ENCODE measurements around the gene DPF3.

Gene DPF3

GRCh38 chr14:72740504-72740961 is 153.4 kb downstream of the DPF3 start:
- TF ChIP-seq GATA2 (IDR thresholded peaks at IDR 0.05; ENCODE audit: low read depth, low read length) (no peak), GATA3 (IDR thresholded peaks at IDR 0.05; ENCODE audit: low read depth, low read length) (no peak)

GRCh38 chr14:72739446-72740405 is 154.2 kb downstream of the DPF3 start:
- TF ChIP-seq GATA3 (IDR thresholded peaks at IDR 0.05; ENCODE audit: low read depth, low read length) (no peak), GATA2 (IDR thresholded peaks at IDR 0.05; ENCODE audit: low read depth, low read length) (peak; percentile 53; the same call in 1 of the 2 replicates)

- TF ChIP-seq GATA2 (IDR thresholded peaks at IDR 0.05; ENCODE audit: low read depth, low read length) (no peak; the same call in none of the 2 replicates), GATA3 (IDR thresholded peaks at IDR 0.05; ENCODE audit: low read depth, low read length) (no peak)
These were observed 155.7 kb downstream of the DPF3 start for GRCh38 chr14:72738161-72738611.

- TF ChIP-seq GATA3 (IDR thresholded peaks at IDR 0.05; ENCODE audit: low read depth, low read length) (peak; percentile 91), GATA2 (IDR thresholded peaks at IDR 0.05; ENCODE audit: low read depth, low read length) (peak; percentile 99)
These were observed 156.3 kb downstream of the DPF3 start for GRCh38 chr14:72737560-72737943.

- no peak for TF ChIP-seq GATA2 (IDR thresholded peaks at IDR 0.05; ENCODE audit: low read depth, low read length)
These were observed 156.9 kb downstream of the DPF3 start for GRCh38 chr14:72736786-72737559.

- TF ChIP-seq GATA3 (IDR thresholded peaks at IDR 0.05; ENCODE audit: low read depth, low read length) (no peak), GATA2 (IDR thresholded peaks at IDR 0.05; ENCODE audit: low read depth, low read length) (no peak)
These were observed 157.6 kb downstream of the DPF3 start for GRCh38 chr14:72736308-72736707.

GRCh38 chr14:72732022-72732780 is 161.7 kb downstream of the DPF3 start:
- TF ChIP-seq GATA2 (IDR thresholded peaks at IDR 0.05; ENCODE audit: low read depth, low read length): no peak
- TF ChIP-seq GATA3 (IDR thresholded peaks at IDR 0.05; ENCODE audit: low read depth, low read length): no peak

- TF ChIP-seq GATA2 (IDR thresholded peaks at IDR 0.05; ENCODE audit: low read depth, low read length): no peak
These were observed 162.5 kb downstream of the DPF3 start for GRCh38 chr14:72731252-72732020.

GRCh38 chr14:72730468-72730867 is 163.4 kb downstream of the DPF3 start:
- TF ChIP-seq GATA3 (IDR thresholded peaks at IDR 0.05; ENCODE audit: low read depth, low read length): no peak
- no peak for TF ChIP-seq GATA2 (IDR thresholded peaks at IDR 0.05; ENCODE audit: low read depth, low read length)

GRCh38 chr14:72726444-72726843 is 167.5 kb downstream of the DPF3 start:
- TF ChIP-seq GATA2 (IDR thresholded peaks at IDR 0.05; ENCODE audit: low read depth, low read length) (no peak), GATA3 (IDR thresholded peaks at IDR 0.05; ENCODE audit: low read depth, low read length) (no peak)

- TF ChIP-seq GATA3 (IDR thresholded peaks at IDR 0.05; ENCODE audit: low read depth, low read length) (no peak), GATA2 (IDR thresholded peaks at IDR 0.05; ENCODE audit: low read depth, low read length) (no peak)
These were observed 169.9 kb downstream of the DPF3 start for GRCh38 chr14:72723858-72724530.

GRCh38 chr14:72722201-72722785 is 171.6 kb downstream of the DPF3 start:
- TF ChIP-seq GATA3 (IDR thresholded peaks at IDR 0.05; ENCODE audit: low read depth, low read length) (no peak), GATA2 (IDR thresholded peaks at IDR 0.05; ENCODE audit: low read depth, low read length) (no peak)
